Epithelial cell of esophagus (primary cell): ENCODE results near the gene BAIAP2L1.
"Not testable (repeated sequence)": the region's sequence is repeated elsewhere in the genome, so short reads cannot be mapped to it uniquely, and the experiment has no call there.

Source experiments
- DNase-seq: peaks from one replicate; pipeline ENCODE4 v3.0.0; 2010; ENCODE audit warnings: low read depth
- H3K4me3 ChIP-seq: 2 replicates; pipeline ENCODE4 v1.5.1; 2011; ENCODE audit warnings: mild to moderate bottlenecking, low read length, control low read depth
- TF ChIP-seq, protein P1 (sequence below): IDR thresholded peaks from 2 replicates; pipeline ENCODE4 v1.5.1; 2011; ENCODE audit warnings: low read depth, mild to moderate bottlenecking, low read length, control low read depth, inconsistent platforms; ENCODE audit not compliant: insufficient read depth; ENCODE audit errors: missing control alignments

Gene BAIAP2L1, protein sequence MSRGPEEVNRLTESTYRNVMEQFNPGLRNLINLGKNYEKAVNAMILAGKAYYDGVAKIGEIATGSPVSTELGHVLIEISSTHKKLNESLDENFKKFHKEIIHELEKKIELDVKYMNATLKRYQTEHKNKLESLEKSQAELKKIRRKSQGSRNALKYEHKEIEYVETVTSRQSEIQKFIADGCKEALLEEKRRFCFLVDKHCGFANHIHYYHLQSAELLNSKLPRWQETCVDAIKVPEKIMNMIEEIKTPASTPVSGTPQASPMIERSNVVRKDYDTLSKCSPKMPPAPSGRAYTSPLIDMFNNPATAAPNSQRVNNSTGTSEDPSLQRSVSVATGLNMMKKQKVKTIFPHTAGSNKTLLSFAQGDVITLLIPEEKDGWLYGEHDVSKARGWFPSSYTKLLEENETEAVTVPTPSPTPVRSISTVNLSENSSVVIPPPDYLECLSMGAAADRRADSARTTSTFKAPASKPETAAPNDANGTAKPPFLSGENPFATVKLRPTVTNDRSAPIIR

DNA sequence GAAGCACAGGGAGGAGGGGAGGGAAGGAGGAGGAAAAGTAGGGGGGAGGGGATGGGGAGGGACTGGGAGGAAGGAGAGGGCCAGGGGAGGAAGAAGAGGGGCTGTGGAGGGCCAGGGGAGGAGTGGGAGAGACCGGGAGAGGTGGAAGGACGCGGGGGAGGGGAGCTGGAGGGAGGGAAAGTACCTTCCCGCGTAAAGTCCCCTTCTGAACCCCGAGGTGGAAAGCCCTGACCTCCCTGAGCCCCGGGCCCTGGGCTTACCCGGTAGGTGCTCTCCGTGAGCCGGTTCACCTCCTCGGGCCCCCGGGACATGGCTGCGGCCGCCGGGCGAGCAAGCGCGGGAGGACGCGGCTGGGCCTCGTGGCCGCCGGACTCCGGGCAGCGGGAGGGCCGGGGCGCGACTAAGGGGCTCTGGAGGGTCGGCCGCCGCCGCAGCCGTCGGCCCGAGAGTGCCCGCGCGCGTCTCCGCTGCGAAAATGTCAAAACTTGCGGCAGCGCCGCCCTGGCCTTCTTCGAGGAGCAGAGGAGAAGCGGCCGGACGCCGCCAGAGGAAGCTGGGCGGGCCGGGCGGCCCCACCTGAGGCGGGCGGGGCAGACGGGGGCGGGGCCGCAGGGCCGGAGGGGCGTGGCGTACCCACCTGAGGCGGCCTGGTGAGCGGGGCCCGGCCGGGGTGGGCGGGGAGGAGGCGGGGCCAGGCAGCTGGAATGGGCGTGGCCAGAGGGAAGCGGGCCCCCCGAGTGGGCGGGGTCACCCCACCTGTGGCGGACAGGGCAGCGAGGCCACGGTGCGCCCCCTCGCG, at the start of gene BAIAP2L1:
TSS of gene BAIAP2L1 (minus strand) at position 549 of the 799 bp plus-strand sequence. CDS start at position 311, 238 bp downstream.
- peak; percentile 95 for DNase-seq
- H3K4me3 ChIP-seq: peak within 1 kb of the TSS; percentile 75
- TF ChIP-seq, protein P1, sequence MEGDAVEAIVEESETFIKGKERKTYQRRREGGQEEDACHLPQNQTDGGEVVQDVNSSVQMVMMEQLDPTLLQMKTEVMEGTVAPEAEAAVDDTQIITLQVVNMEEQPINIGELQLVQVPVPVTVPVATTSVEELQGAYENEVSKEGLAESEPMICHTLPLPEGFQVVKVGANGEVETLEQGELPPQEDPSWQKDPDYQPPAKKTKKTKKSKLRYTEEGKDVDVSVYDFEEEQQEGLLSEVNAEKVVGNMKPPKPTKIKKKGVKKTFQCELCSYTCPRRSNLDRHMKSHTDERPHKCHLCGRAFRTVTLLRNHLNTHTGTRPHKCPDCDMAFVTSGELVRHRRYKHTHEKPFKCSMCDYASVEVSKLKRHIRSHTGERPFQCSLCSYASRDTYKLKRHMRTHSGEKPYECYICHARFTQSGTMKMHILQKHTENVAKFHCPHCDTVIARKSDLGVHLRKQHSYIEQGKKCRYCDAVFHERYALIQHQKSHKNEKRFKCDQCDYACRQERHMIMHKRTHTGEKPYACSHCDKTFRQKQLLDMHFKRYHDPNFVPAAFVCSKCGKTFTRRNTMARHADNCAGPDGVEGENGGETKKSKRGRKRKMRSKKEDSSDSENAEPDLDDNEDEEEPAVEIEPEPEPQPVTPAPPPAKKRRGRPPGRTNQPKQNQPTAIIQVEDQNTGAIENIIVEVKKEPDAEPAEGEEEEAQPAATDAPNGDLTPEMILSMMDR: no peak

DNA sequence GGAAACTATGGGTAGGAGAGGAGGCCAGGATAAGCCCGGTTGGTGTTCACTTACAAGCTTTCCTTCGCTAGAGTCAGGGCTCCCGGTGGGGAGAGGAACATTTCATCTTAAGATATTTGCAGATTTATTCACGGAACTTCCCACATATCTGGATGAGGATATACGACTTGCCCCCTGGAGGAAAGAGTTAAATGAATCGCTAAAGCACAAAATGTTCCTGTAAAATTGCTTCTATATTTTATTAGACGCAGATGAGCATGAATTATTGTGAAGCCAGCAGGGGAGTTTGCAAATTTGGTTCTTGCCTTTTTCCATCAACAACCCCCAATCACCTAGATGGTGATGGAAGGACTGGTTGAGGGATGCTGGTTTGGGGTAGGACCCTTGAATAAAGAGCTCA, 47.9 kb upstream of the BAIAP2L1 start:
- no peak for DNase-seq
- no peak overlapping the region for H3K4me3 ChIP-seq
- TF ChIP-seq, protein P1: no peak

DNA sequence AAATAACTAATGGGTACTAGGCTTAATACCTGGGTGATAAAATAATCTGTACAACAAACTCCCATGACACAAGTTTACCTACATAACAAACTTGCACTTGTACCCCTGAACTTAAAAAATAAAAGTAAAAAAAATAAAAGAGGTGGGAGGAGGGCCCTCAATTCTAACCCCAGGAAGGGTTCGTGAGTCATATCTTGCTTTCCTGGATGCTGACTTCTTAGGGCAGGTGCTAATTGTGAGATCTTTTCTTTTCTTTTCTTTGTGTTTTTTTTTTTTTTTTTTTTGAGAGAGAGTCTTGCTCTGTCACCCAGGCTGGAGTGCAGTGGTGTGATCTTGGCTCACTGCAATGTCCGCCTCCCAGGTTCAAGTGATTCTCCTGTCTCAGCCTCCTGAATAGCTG, 40.1 kb upstream of the BAIAP2L1 start:
- H3K4me3 ChIP-seq, DNase-seq: not testable (repeated sequence)

DNA sequence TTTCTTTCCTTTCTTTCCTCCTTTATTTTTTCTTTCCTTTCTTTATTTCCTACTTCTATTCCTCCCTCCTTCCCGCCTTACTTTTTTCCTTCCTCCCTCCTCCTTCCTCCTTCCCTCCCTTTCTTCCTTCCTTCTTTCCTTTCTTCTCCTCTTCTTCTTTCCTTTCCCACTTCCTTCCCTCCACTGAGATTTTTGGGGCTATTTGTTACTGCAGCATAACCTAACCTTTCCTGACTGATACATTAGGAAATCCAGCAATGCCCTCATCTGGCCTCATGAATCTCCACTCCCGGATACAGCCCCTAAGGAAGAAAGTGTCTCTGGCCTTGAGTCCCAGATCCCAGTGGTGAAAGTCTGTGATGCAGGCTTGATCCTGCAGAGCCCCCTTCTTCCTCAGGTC, 38.6 kb upstream of the BAIAP2L1 start:
- TF ChIP-seq, protein P1: no peak
- no peak overlapping the region for H3K4me3 ChIP-seq
- no peak for DNase-seq

DNA sequence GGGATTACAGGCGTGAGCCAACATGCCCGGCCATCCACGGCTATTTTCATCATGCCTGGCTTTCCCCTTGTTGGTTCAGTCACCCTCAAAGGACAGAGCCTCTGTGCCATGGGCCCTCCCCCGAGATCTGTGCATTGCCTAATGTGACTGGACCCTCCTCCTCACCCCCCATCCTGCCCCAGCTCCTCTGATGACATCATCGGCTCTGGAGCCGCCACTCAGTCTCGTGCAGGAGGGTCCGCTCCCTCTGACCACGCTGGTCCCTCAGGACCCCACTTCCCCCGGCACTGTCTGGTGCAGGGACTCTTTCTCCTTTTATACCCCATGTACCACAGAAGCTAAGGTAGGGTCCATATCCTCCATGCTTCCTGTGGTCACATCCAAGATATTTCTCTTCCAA, 33.2 kb upstream of the BAIAP2L1 start:
- TF ChIP-seq, protein P1: no peak
- DNase-seq: no peak

DNA sequence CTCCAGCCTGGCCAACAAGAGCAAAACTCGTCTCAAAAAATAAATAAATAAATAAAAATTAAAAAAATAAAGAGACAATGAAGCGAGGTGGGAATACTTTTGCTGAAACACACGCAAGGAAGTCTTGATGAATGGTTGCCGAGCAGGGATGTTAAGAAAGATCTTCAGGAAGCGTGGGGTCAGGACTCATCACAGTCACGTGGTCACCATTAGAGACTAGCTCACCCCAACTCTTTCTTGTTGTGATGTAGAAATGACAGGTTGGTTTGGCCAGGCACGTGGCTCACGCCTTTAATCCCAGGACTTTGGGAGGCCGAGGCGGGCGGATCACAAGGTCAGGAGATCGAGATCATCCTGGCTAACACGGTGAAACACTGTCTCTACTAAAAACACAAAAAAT, 28.9 kb upstream of the BAIAP2L1 start:
- DNase-seq: no peak
- TF ChIP-seq, protein P1: no peak
- no peak overlapping the region for H3K4me3 ChIP-seq

More for the DNA sequence above, 33.2 kb upstream of the BAIAP2L1 start:
- H3K4me3 ChIP-seq: no peak overlapping the region

DNA sequence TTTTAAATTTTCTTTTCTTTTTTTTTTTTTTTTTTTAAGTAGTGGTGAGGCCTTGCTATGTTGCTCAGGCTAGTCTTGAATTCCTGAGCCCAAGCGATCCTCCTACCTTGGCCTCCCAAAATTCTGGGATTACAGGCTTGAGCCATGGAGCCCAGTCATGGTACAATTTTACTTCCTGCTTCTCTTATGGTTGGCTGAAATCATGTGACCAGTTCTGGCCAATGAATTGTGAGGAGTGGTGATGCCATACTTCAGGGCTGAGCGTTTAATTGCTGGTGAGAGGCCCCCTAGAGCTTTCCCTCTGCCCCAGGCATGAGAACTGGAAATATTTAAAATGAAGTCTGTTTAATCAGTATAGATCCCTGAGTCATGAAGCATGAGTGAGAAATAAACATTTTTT, 22.2 kb upstream of the BAIAP2L1 start:
- DNase-seq: peak; percentile 23
- H3K4me3 ChIP-seq: no peak overlapping the region
- TF ChIP-seq, protein P1: no peak
